HCT116 (cell line): ENCODE measurements around the gene EEF1E1. TPM values are rescaled to one million over a fixed set of nuclear protein-coding genes. Genes with fewer than 3 reads are reported as not detected.

Source experiments
- ATAC-seq: fragments of 200-7000 bp; cut with Tn5 transposase; 2 replicates; pipeline ENCODE4 v1.9.1; 2020; ENCODE audit warnings: mild to moderate bottlenecking, moderate library complexity
- BruUV-seq: library from RNA; stranded (reverse); fragments of 400-500 nt; replicated peaks from 2 replicates; lab custom pipeline; 2021; lab: Mats Ljungman, UMichigan
- CTCF ChIA-PET: fragments of 300-600 bp; sonication (Branson Sonifier 250); formaldehyde crosslinking; loops from one replicate; lab custom pipeline; 2021; ENCODE audit warnings: antibody characterized with exemption; lab: Charles Lee
- POLR2A ChIA-PET: fragments of 300-600, 350-600 bp; sonication (Branson Sonifier 250); formaldehyde crosslinking; loops from one replicate; lab custom pipeline; 2021; ENCODE audit warnings: antibody characterized with exemption; lab: Charles Lee
- RAD21 ChIA-PET, 2 experiments: fragments of 300-600 bp; sonication (Branson Sonifier 250); formaldehyde crosslinking; loops; one replicate each; lab custom pipeline; 2023; ENCODE audit warnings: low total read pairs in 2 of 2; ENCODE audit not compliant: uncharacterized antibody in 2 of 2, unreplicated experiment in 2 of 2, low non-redundant PET in 1 of 2; lab: Charles Lee
- DNase-seq: peaks from one replicate; pipeline ENCODE4 v3.0.0-alpha.2; 2010; ENCODE audit warnings: low read depth, low spot score
- H2AFZ ChIP-seq: fragments of 200-600 bp; shearing (Covaris generic), sonication (generic); 2 replicates; pipeline ENCODE4 v1.6.1; 2017; ENCODE audit warnings: low read depth, mixed run types, mixed read lengths, antibody characterized with exemption, low read length; ENCODE audit not compliant: poor library complexity, severe bottlenecking
- H3K27ac ChIP-seq: 2 replicates; pipeline ENCODE4 v1.5.1; 2012; ENCODE audit warnings: low read depth, low read length
- H3K27me3 ChIP-seq: fragments of 200-600 bp; sonication (generic); 2 replicates; pipeline ENCODE4 v1.6.1; 2016; ENCODE audit warnings: mixed run types, low read length, mixed read lengths; ENCODE audit not compliant: insufficient read depth
- H3K36me3 ChIP-seq, 2 experiments: fragments of 200-500 bp in 1 of 2; fragments of 200-600 bp in 1 of 2; sonication (Bioruptor generic) in 1 of 2; sonication (generic) in 1 of 2; 2 replicates each; pipeline versions ENCODE4 v1.5.1 to v1.6.1; 2014 to 2016; ENCODE audit warnings: low read length in 2 of 2, inconsistent platforms in 1 of 2, mixed read lengths in 1 of 2, mixed run types in 1 of 2; ENCODE audit not compliant: insufficient read depth in 2 of 2, control insufficient read depth in 1 of 2
- H3K4me1 ChIP-seq, 2 experiments: fragments of 200-600 bp in 1 of 2; sonication (generic) in 1 of 2; 2 replicates each; pipeline versions ENCODE4 v1.5.1 to v1.6.1; 2012 to 2017; ENCODE audit warnings: low read length in 2 of 2, inconsistent platforms in 1 of 2, mild to moderate bottlenecking in 1 of 2, mixed read lengths in 1 of 2, mixed run types in 1 of 2, moderate library complexity in 1 of 2; ENCODE audit not compliant: insufficient read depth in 2 of 2, control insufficient read depth in 1 of 2
- H3K4me2 ChIP-seq: fragments of 200-600 bp; sonication (generic); 2 replicates; pipeline ENCODE4 v1.6.1; 2017; ENCODE audit warnings: mixed run types, low read length, mixed read lengths
- H3K4me3 ChIP-seq, 2 experiments: fragments of 200-600 bp in 1 of 2; sonication (generic) in 1 of 2; replicated peaks in 1 of 2; 2 replicates each; pipeline ENCODE4 v1.5.1; 2011 to 2016; ENCODE audit warnings: low read length in 2 of 2, control low read depth in 1 of 2, low read depth in 1 of 2, mild to moderate bottlenecking in 1 of 2, mixed read lengths in 1 of 2, mixed run types in 1 of 2
- H3K79me2 ChIP-seq: fragments of 200-600 bp; sonication (generic); 2 replicates; pipeline ENCODE4 v1.6.1; 2017; ENCODE audit warnings: mild to moderate bottlenecking, mixed run types, low read length, moderate library complexity, mixed read lengths; ENCODE audit not compliant: insufficient read depth
- H3K9ac ChIP-seq: fragments of 200-600 bp; sonication (generic); 2 replicates; pipeline ENCODE4 v1.6.1; 2016; ENCODE audit warnings: low read length, mixed read lengths
- H3K9me2 ChIP-seq: fragments of 200-600 bp; sonication (generic), shearing (Covaris generic); 2 replicates; pipeline ENCODE4 v1.6.1; 2017; ENCODE audit warnings: mixed run types, mild to moderate bottlenecking, moderate library complexity; ENCODE audit not compliant: insufficient read depth
- H3K9me3 ChIP-seq, 2 experiments: fragments of 200-500 bp in 1 of 2; fragments of 200-600 bp in 1 of 2; sonication (Bioruptor generic) in 1 of 2; sonication (generic) in 1 of 2; 2 replicates each; pipeline ENCODE4 v1.6.1; 2014 to 2017; ENCODE audit warnings: low read length in 2 of 2, mixed read lengths in 2 of 2, inconsistent platforms in 1 of 2, low read depth in 1 of 2, mild to moderate bottlenecking in 1 of 2, mixed run types in 1 of 2, moderate library complexity in 1 of 2; ENCODE audit not compliant: control insufficient read depth in 1 of 2, insufficient read depth in 1 of 2
- H4K20me1 ChIP-seq: fragments of 200-600 bp; sonication (generic), shearing (Covaris generic); 2 replicates; pipeline ENCODE4 v1.6.1; 2017; ENCODE audit warnings: mixed run types, mild to moderate bottlenecking, moderate library complexity; ENCODE audit not compliant: insufficient read depth
- CBX3 ChIP-seq: IDR thresholded peaks from 2 replicates; pipeline ENCODE4 v1.6.1; 2012; ENCODE audit warnings: low read depth
- EGR1 ChIP-seq: IDR thresholded peaks from 2 replicates; pipeline ENCODE4 v1.6.1; 2012; ENCODE audit warnings: low read depth
- EZH2phosphoT487 ChIP-seq: fragments of 200-600 bp; IDR thresholded peaks from 2 replicates; pipeline ENCODE4 v1.6.1; 2018; ENCODE audit warnings: antibody characterized with exemption, borderline replicate concordance
- YY1 ChIP-seq: IDR thresholded peaks from 2 replicates; pipeline ENCODE4 v1.6.1; 2011; ENCODE audit warnings: low read length, low read depth, moderate library complexity, mild to moderate bottlenecking; ENCODE audit not compliant: insufficient replicate concordance; ENCODE audit errors: extremely low read depth
- ZFX ChIP-seq: fragments of 450-650 bp; IDR thresholded peaks from 2 replicates; pipeline ENCODE4 v1.6.1; 2017
- intact Hi-C: fragments of 100-400 bp; cut with micrococcal nuclease; formaldehyde crosslinking; loops from 2 replicates; pipeline ENCODE4 v1.10.0; 2022
- total RNA-seq: library from RNA; stranded (reverse); gene quantifications from one replicate; pipeline ENCODE4 v1.2.1, GENCODE V29; 2021; ENCODE audit not compliant: unreplicated experiment

Gene EEF1E1
- total RNA-seq, 1 experiment from 2014 or later = 69.7 TPM

DNA sequence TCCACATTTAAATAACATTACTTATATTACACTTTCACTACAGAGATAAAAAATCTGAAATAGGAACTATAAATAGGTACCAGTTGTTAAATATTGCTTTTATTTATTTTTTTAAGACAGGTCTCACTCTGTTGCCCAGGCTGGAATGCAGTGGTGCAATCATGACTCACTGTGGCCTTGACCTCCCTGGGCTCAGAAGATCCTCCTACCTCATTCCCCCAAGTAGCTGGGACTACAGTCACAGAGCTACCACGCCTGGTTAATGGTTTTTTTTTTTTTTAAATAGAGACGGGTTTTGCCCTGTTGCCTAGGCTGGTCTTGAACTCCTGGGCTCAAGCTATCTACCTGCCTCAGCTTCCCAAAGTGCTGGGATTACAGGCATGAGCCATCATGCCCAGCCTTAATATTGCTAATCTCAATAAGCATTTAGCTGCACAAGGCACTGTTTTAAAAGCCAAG, 17.3 kb downstream of the EEF1E1 start (continued):
- TF ChIP-seq CBX3 = peak; percentile 91; the same call in 1 of the 2 replicates
- no peak for TF ChIP-seq EZH2phosphoT487
- TF ChIP-seq ZFX = no peak

DNA sequence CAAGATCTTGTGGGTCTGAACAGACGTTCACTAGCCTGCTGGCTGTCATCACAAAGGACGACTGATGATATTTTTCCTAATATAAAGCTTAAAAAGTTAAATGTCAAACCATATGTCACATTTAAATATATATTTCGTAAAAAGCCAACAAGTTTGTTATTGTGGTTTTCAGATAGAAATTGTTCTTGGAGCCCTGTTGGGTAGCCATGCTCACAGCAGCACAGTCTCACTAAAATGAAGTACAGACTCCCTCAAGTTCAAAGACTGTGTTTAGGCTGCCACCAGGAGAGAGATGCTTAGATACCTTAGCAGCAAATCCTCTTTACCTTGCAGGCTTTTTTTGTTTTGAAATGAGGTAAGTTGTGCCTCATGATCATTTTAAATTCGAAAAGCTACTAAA, 17.8 kb downstream of the EEF1E1 start:
- no peak for DNase-seq
- Histone ChIP-seq H3K79me2 (peaks cover 91% of the 10 kb centered on the region), H3K27ac (peak overlapping the region; percentile 79), H3K36me3 (peaks cover 15 to 33% of the 10 kb centered on the region in 2 experiments; a peak in 3 of 4 replicates), H3K4me1 (peaks cover 55 to 59% of the 10 kb centered on the region in 2 experiments), H3K4me3 (peak overlapping the region in 1 of 2 experiments; percentile 13; a peak in 1 of 4 replicates), H3K9me3 (no peaks in the 10 kb centered on the region), H2AFZ (no peak overlapping the region), H3K9me2 (no peaks in the 10 kb centered on the region), H3K27me3 (no peaks in the 10 kb centered on the region), H3K9ac (peak overlapping the region; percentile 39), H3K4me2 (peak overlapping the region; percentile 50), H4K20me1 (peaks cover 11% of the 10 kb centered on the region; the same call in 1 of the 2 replicates)
- peak; percentile 33 for ATAC-seq
- ChIA-PET RAD21 (no interaction called here), CTCF (interaction anchor here (1.2 to 1.3 kb wide), 2 partner anchors 78 to 361 kb away, joined by 3 to 6 read pairs; no protein-coding TSS in a partner anchor), POLR2A (interaction anchor here (1.0 to 2.1 kb wide), 4 partner anchors 10 to 20 kb away, joined by 3 to 11 read pairs (median 4); partner anchors contain the start of genes BLOC1S5 and EEF1E1)
- intact Hi-C loops = no loop called here
- no TSS peak for BruUV-seq
- TF ChIP-seq EGR1 (no peak), YY1 (no peak)
